Measurements from ENCODE around the gene GPR82.
"Not testable (repeated sequence)": the region's sequence is repeated elsewhere in the genome, so short reads cannot be mapped to it uniquely, and the experiment has no call there.

The GPR82 gene

DNA sequence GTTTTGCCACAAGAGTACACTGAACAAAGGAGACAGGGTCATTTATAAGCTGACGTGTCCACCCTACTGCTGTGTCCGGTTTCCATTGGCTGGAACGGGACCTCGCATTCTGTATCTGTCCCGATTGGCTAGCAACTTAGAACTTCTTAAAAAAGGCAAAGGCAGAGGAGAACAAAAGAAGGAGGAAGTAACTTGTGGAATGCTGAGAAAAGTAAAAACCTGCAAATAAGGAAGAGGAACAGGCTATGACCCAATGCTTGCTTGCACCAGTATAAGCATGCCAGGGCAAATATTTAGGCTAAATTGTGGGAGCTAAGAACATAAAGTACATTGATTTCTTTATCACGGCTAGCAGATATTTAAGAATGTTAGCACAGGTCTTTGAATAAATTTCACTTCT lies 4.4 kb upstream of the GPR82 start:
- DNase-seq, result not testable (repeated sequence)

DNA sequence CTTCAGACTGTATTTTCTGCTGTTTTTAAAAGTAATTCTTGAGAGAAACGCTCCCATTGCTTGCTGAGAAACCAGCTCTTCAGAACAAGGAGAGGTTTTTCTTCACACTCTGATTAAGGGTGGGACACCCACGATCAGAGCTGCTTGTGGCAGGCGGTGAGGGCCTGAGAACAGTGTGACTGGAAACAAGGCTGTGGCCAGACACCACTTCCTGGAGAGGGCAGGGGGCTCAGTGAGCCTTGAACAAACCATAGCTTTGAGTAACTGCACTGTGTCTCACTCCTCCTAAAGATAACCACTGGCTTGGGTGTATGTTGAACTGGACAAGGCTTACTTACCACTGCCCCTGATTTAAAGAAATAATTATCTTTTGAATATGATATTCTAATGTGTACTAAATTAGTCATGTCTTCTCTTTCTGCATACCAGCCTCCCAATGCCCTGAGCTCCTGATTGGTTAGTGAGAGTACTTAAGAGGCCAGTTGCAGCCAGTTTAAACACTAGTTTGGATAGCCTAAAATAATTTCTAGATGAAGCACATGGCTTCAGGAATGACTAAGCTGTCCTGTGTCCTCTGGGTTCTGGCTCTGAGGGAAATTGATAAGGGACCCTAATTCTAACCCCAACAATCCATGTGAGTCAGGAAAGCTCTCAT lies 3.7 kb upstream of the GPR82 start:
- peak; percentile 78 for DNase-seq

DNA sequence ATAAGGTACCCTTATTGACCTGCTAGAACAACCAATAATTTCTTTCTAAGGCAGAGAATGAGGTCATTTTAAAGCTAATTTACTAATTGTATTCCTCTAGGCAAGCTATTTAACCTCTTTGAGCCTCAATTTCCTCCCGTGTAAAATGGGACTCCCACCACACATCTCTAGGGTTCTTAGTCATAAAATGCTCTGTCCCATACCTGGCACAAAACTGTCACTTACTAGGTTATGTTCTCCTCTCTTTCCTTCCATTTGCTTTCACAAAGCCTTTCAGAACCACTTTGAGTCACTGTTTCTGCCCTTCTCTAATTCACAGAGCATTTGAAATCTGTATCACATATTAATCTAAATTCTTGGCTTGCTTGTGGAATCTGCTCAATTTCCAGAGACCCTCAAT lies 2.4 kb upstream of the GPR82 start:
- DNase-seq, result peak; percentile 57

DNA sequence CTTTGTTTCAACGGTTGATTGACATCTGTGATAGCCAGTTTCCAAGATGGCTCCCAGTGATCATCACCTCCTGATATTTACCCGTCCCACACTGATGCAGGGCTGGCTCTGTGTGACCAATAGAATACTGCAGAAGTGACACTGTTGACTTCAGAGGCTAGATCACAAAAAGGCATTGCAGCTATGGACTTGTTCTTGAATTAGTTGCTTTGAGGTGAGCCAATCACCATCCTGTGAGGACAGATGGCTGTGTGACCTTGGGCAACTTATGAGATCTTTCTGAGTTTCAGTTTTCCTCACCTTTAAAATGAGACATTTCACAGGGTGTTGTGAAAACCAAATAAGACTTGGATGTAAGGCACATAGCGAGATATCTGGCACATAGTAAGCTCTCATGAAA lies 1.8 kb upstream of the GPR82 start:
- peak; percentile 58 for DNase-seq

DNA sequence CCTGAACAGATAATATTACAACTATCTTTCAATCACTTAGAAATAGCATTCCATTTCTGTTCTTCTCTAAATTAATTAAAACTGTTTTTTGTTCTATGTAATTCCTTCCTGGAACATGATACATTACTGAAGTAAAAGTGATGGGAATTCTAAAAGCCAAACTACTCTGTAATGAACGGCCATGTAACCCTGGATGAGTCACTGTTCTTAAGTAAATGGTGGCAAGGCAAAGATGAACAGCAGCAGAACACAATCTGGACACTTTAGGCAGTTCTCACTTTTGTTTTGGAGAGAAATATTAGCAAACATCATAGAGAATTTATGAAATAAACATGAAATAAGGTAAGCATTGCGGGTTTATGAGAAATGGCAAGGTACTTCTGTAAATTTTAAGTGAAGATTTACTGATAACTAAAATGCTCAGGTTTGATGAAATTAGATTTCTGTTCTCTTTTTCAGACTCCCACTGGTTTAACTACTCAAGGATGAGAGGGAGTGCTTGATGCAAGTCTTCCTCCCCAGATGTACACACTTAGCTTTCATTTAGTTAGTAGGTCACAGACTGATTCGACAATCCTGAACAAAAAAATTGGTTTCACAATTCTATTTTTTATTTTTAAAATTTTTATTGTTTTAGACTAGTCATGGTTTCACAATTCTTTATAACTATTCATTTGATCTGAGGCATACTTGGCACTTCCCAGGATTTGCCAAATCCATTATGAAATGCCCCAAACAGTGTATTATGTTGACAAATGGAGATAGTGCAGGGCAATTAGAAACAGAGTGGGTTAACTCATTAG lies 964 bp upstream of the GPR82 start:
- DNase-seq, result no peak

DNA sequence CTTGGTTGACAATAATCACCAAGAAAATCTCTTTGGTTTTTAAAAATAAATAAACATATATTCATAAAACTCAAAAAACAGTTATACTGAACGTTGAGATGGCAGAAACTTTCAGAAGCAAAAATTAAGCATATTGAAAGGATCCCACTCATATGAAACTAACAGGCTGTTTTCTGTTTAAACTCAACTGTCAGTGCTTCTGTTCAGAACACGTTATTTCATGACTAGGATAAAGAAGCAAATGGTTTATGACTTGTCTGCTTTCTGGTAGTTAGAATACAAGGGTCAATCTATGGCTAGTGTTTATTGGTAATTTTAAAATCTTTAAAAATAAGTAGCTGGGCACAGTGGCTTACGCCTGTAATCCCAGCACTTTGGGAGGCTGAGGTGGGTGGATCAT lies 4.1 kb downstream of the GPR82 start:
- no peak for DNase-seq

DNA sequence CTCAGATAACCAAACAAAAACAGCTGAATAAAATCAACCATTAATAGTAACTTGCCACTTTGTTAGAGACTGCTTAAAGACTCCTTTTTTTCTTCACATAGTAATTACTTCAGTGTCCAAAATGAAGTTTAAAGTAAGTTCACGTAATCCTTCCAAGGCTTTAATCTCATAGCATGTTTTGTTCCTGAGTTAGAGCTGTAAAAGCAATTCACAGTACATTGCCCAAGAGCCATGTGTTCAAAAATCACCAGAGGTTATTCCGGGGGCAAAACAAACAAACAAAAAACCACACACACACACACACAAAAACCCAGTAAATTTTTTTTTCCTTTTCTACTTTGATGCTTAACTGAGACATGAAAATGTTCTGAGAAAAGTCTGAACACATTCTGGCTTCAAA lies 6.1 kb downstream of the GPR82 start:
- no peak for DNase-seq

DNA sequence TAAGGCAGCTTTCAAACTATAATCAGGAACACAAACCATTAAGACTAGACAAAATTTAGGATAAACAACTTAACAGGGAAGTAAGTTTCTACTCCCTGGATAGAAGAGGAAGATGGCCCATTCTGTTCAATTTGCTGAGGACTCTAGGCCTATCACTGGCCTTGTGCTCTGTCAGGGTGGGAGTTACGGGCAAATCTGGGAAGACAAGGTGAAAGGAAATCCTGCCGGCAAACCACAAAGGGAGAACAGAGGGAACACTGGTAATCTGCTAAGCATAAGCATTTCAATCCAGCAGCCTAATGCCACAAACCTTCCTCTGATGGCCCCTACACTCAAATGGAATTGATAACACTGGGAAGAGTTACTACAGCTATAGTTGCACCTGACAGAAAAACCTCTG lies 8.3 kb downstream of the GPR82 start:
- no peak for DNase-seq

DNA sequence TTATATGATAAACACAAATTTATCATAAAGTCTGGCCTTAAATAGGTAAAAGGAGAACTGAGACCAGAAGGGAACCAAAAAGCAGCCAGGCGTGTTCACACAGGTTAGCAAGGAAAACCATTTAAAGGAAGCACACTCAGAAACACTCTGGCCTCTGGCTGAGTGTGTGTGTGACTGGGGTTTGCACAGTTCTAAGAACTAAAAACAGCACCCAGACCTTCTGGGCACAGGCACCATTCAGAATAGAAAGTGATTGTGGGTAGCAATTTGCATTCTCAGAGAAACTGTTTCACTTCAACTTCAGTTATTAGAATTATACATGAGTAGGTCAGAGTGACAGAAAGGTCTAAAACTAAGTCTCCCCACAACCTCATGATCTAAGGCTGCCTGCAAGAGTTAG lies 10.0 kb downstream of the GPR82 start:
- peak; percentile 74 for DNase-seq

DNA sequence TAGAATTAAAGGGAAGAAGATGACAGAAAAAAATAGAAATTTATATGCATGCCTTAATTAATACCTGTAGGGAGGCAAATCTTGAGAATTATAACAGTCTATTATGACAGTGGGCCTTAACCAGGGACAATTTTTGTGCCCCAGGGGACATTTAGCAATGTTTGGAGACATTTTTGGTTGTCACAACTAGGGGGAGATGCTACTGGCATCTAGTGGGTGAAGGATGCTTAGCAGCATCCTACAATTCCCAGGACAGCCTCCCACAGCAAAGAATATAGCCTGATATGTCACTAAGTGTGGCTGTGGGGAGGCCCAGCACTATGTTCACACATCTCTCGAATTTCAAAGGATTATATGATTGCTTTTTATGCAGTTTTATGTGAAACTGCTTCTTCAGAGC lies 10.5 kb downstream of the GPR82 start:
- no peak for DNase-seq

DNA sequence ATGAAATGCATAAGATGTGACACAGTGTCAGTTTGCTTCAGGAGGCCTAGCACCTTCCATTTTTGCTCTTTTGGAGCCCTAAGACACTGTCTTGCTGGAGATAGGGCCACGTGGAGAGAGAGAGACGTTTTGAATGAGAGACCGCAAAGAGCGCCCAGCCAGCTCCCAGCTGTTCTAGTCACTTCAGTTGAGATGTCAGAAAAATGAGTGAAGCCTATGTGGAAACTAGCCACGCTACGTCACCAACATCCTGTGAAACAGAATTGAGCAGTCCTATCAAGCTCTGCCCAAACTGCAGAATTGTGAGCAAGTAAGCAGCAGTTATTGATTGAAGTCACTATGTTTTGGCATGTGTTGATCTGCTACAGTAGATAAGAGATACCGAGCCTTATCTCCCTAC lies 13.1 kb downstream of the GPR82 start:
- peak; percentile 51 for DNase-seq

DNA sequence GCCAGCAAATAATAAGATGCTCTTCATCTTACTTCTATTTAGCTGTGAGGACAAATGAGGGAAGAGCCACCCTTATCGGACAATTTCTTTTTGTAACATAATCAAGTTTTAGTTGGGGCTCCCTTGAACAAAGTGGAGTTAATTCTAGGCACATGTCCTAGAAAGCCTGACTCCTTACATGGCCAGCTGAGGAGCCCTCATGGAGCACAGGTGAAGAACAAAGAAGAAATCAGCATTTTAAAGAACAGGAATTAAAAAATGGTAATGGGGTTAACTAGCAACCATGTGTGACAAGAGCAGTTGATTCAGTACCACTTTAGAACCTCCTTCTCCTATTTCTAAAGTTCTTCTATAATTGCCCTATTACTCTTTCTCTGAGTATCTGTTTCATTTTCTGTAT lies 15.9 kb downstream of the GPR82 start:
- no peak for DNase-seq

DNA sequence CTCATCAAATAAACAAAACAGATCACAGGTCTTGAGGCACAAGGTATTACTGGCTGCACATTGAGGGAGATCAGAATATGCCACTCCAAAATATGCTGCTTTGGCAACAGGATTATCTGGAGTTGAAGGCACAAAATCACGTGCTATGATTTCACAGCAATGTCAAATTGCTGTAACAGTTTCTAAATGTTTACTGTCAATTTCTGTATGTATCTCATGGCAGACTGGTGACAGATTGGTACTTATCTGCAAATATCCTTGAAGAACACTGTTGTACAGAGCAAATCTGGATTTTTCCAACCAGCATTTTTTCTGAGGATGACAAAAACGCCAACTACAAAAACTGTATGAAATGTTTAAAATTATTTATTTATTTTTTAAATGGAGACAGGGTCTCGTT lies 26.7 kb downstream of the GPR82 start:
- DNase-seq, result no peak

DNA sequence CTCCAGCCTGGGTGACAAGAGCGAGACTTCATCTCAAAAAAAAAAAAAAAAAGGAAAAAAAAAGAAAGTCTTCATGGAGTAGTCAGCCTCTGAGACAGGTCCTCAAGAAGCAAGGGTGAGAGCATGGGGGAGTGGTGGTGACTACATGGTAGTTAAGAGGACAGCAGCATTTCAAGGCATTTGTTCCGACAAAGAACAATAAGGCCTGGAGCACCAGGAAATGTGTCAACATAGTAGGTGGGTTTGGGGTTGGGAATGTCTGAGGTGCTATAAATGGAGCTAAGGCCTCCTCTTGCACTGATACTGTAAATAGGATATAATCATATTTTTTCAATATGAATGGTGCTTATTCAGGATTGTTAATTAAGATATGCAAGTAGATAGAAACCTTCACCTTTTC lies 34.4 kb downstream of the GPR82 start:
- DNase-seq, result no peak

DNA sequence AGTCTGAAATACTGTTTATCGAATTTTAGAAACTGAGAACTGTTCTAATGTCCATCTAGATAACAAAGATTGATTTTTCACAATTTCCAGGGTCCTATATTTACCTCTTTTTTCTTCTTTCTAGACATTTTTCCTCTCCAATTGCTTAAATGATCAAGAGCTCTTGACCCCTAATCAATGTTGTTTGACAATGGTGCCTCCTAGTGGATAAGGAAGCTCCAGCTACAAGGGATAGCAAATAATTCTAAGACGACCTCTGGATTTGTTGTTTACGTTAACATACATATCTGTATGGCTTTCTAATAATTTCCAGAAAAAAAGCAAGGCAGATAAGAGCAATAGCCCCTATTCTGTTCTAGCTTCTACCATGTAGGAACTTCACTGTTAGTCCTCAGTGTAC lies 35.8 kb downstream of the GPR82 start:
- DNase-seq, result peak; percentile 55

DNA sequence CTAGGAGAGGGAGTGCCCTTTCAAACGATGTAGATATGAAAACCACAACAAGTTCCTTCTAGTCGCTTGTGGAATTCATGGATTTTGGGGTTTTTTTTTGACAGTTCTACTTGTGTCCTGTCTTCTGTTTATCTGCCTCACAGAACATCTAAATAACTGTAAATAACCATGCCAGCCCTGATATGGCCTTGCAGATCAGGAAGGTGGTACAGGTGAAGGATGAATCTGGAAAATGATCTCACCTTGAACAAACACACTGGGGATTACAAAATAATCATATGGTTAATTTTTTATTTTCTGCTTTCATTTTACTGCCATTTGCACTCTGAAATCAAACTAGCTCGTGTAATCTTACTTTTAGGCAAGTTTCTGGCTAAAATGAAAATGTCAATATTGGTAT lies 37.2 kb downstream of the GPR82 start:
- DNase-seq, result no peak

DNA sequence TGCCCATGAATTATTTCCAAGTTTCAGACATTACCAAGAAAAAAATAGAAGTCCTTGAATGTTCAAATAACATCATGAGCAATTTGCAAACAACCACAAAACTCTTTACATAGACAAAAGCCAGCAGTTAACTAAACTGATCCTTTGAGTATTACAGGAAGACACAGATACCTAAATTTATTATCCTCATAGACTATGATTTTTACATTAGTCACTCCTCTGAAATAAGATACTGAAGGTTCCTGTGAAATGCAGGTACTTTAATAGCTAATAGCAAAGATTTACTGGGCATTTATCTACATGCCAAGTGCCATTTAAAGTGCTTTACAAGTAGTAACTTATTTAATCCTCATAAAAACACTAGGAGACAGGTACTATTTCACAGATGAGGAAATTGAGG lies 37.7 kb downstream of the GPR82 start:
- DNase-seq, result no peak

DNA sequence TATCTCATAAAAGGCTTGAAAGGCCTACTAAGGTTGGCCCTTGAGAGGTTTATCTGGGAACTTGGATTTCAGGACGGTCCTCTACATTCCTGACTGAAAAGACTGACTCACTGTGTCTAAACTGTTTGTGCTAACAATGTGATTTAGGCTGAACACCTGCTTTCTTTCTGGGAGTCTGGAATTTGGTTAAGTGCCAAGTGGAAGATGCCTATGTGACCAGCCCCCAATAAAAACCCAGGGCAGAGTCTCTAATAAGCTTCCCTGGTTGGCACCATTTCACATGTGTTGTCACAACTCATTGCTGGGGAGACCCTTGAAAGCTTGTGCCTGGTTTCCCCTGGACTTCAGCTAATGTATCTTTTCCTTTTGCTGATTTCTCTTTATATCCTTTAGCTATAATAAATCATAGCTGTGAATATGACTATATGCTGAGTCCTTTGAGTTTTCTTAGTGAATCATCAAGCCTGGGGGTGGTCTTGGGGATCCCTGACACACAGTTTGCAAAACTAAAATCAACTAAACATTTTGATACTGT lies 55.1 kb downstream of the GPR82 start:
- DNase-seq, result no peak

All from activated CD4-positive, alpha-beta T cell treated with anti-CD3 and anti-CD28 coated beads, Interleukin-10, Interleukin-2, amounts not matched to agents 100 ng/mL and 50 ng/mL, durations not matched to agents 16 hours and 8 hours (primary cell).